A549 (cell line): ENCODE results near the gene TWIST1. TPM values are rescaled to one million over a fixed set of nuclear protein-coding genes. Genes with fewer than 3 reads are reported as not detected.

Experiments used
- polyA plus RNA-seq, 4 experiments: library from polyadenylated mRNA; depleted of rRNA in 3 of 4; stranded (reverse); fragments of >200 nt; fragmentation: RNase III in 1 of 4; extraction: RNeasy Plus Mini Kit Qiagen cat#74134 plus additional on column Dnase treatment in 1 of 4; gene quantifications; 2 replicates in 3 of 4; 3 replicates in 1 of 4; pipeline ENCODE4 v1.2.3, GENCODE V29; 2011 to 2017

The TWIST1 gene
- polyA plus RNA-seq, 2 of the 4 experiments (the other 2 are of a cell fraction): 0.61 to 1.3 TPM

Other genes with a start within 250 kb of the TWIST1 start
- not detected in 2 replicates for gene FERD3L, start 27.8 kb upstream of the TWIST1 start, polyA plus RNA-seq (2011; rRNA removed)
- not detected in 3 replicates for gene FERD3L, start 27.8 kb upstream of the TWIST1 start, polyA plus RNA-seq (2017; fragmentation: RNase III; extraction: RNeasy Plus Mini Kit Qiagen cat#74134 plus additional on column Dnase treatment)